ENCODE data around the gene STYXL1.

GRCh38 chr7:76022026-76022780 lies 25.6 kb downstream of the STYXL1 start:
- TF ChIP-seq CTCF (IDR thresholded peaks at IDR 0.05) = no peak
- TF ChIP-seq POLR2A (IDR thresholded peaks at IDR 0.05) = no peak
